HG03575 (cell line): ENCODE data around the gene ADCY10.
"Not testable (repeated sequence)": the region's sequence is repeated elsewhere in the genome, so short reads cannot be mapped to it uniquely, and the experiment has no call there.

ENCODE experiments used
- ATAC-seq: cut with Tn5 transposase; IDR thresholded peaks from one replicate; pipeline ENCODE4 v1.9.1; 2021; ENCODE audit not compliant: unreplicated experiment, insufficient number of reproducible peaks, low FRiP score; ENCODE audit errors: extremely low read depth

The ADCY10 gene

GRCh38 chr1:167900907-167901306 is 13.0 kb downstream of the ADCY10 start:
- no peak for ATAC-seq

GRCh38 chr1:167899253-167899681 is 14.7 kb downstream of the ADCY10 start:
- no peak for ATAC-seq

GRCh38 chr1:167898578-167899222 is 15.2 kb downstream of the ADCY10 start:
- ATAC-seq: no peak

GRCh38 chr1:167893798-167894197 is 20.1 kb downstream of the ADCY10 start:
- ATAC-seq: no peak

GRCh38 chr1:167890400-167890799 is 23.5 kb downstream of the ADCY10 start:
- ATAC-seq: no peak

- not testable (repeated sequence) for ATAC-seq
Measured at GRCh38 chr1:167887187-167887586, 26.7 kb downstream of the ADCY10 start.

GRCh38 chr1:167882376-167882775 is 31.6 kb downstream of the ADCY10 start:
- no peak for ATAC-seq

GRCh38 chr1:167881786-167882185 is 32.1 kb downstream of the ADCY10 start:
- no peak for ATAC-seq

- no peak for ATAC-seq
Measured at GRCh38 chr1:167881069-167881468, 32.9 kb downstream of the ADCY10 start.

GRCh38 chr1:167880580-167881021 is 33.3 kb downstream of the ADCY10 start:
- ATAC-seq: no peak

- ATAC-seq: no peak
Measured at GRCh38 chr1:167879508-167879907, 34.4 kb downstream of the ADCY10 start.

GRCh38 chr1:167878372-167879160 is 35.4 kb downstream of the ADCY10 start:
- ATAC-seq: no peak

- no peak for ATAC-seq
Measured at GRCh38 chr1:167876597-167877175, 37.2 kb downstream of the ADCY10 start.

GRCh38 chr1:167871331-167871730 is 42.6 kb downstream of the ADCY10 start:
- no peak for ATAC-seq

- not testable (repeated sequence) for ATAC-seq
Measured at GRCh38 chr1:167869157-167870001, 44.6 kb downstream of the ADCY10 start.

- not testable (repeated sequence) for ATAC-seq
Measured at GRCh38 chr1:167866739-167867414, 47.1 kb downstream of the ADCY10 start.

GRCh38 chr1:167866326-167866725 is 47.6 kb downstream of the ADCY10 start:
- ATAC-seq: not testable (repeated sequence)

GRCh38 chr1:167865804-167866308 is 48.1 kb downstream of the ADCY10 start:
- ATAC-seq: not testable (repeated sequence)
